Keratinocyte (primary cell): ENCODE results near the gene BRINP3. TPM values are rescaled to one million over a fixed set of nuclear protein-coding genes. Genes with fewer than 3 reads are reported as not detected.

Experiments used
- DNase-seq: peaks from one replicate; pipeline ENCODE4 v3.0.0-alpha.2; 2011; ENCODE audit warnings: low read depth, missing footprints, low spot score
- FAIRE-seq: peaks from 2 replicates; lab custom pipeline; 2011; peaks lifted over from hg19 to GRCh38; lab: Jason Lieb, UNC
- H2AFZ ChIP-seq: 2 replicates; pipeline ENCODE4 v1.6.0; 2012; ENCODE audit warnings: low read length, control low read depth, inconsistent platforms; ENCODE audit not compliant: control insufficient read depth
- H3K27ac ChIP-seq: 2 replicates; pipeline ENCODE4 v1.5.1; 2011; ENCODE audit warnings: low read length; ENCODE audit not compliant: control insufficient read depth, insufficient read depth
- H3K27me3 ChIP-seq: 3 replicates; pipeline ENCODE4 v1.6.0; 2011; ENCODE audit warnings: low read length; ENCODE audit not compliant: control insufficient read depth, insufficient read depth; ENCODE audit errors: extremely low read depth
- H3K36me3 ChIP-seq, 2 experiments: 2 replicates in 1 of 2; 3 replicates in 1 of 2; pipeline ENCODE4 v1.5.1; 2011; ENCODE audit warnings: low read length in 2 of 2, mild to moderate bottlenecking in 1 of 2; ENCODE audit not compliant: control insufficient read depth in 2 of 2, insufficient read depth in 2 of 2; ENCODE audit errors: extremely low read depth in 1 of 2
- H3K4me1 ChIP-seq: 3 replicates; pipeline ENCODE4 v1.5.1; 2011; ENCODE audit warnings: low read length; ENCODE audit not compliant: control insufficient read depth, insufficient read depth; ENCODE audit errors: extremely low read depth
- H3K4me2 ChIP-seq: 3 replicates; pipeline ENCODE4 v1.6.0; 2011; ENCODE audit warnings: low read depth, low read length; ENCODE audit not compliant: control insufficient read depth, insufficient read depth; ENCODE audit errors: extremely low read depth
- H3K4me3 ChIP-seq, 3 experiments: fragments of 200-600 bp in 1 of 3; sonication (generic) in 1 of 3; 2 replicates in 2 of 3; 3 replicates in 1 of 3; pipeline ENCODE4 v1.5.1; 2011 to 2016; ENCODE audit warnings: low read length in 3 of 3, mild to moderate bottlenecking in 3 of 3, control low read depth in 2 of 3, inconsistent platforms in 1 of 3, low read depth in 1 of 3, mixed read lengths in 1 of 3, mixed run types in 1 of 3, moderate library complexity in 1 of 3; ENCODE audit not compliant: control insufficient read depth in 2 of 3, insufficient read depth in 2 of 3; ENCODE audit errors: extremely low read depth in 1 of 3
- H3K79me2 ChIP-seq: 2 replicates; pipeline ENCODE4 v1.6.0; 2012; ENCODE audit warnings: low read length; ENCODE audit not compliant: control insufficient read depth, insufficient read depth
- H3K9ac ChIP-seq: 3 replicates; pipeline ENCODE4 v1.6.0; 2011; ENCODE audit warnings: low read length; ENCODE audit not compliant: control insufficient read depth, insufficient read depth; ENCODE audit errors: extremely low read depth
- H3K9me1 ChIP-seq: 3 replicates; pipeline ENCODE4 v1.6.0; 2011; ENCODE audit warnings: low read length; ENCODE audit not compliant: control insufficient read depth, insufficient read depth; ENCODE audit errors: extremely low read depth
- H3K9me3 ChIP-seq: 2 replicates; pipeline ENCODE4 v1.5.1; 2012; ENCODE audit warnings: low read depth, low read length; ENCODE audit not compliant: control insufficient read depth
- H4K20me1 ChIP-seq: 3 replicates; pipeline ENCODE4 v1.6.0; 2011; ENCODE audit warnings: low read length; ENCODE audit not compliant: control insufficient read depth, insufficient read depth; ENCODE audit errors: extremely low read depth
- EZH2 ChIP-seq: IDR thresholded peaks from one replicate; pipeline ENCODE4 v1.6.1; 2012; ENCODE audit warnings: inconsistent platforms, mild to moderate bottlenecking, low read length, moderate library complexity
- dilution Hi-C: fragments of 300-500 bp; cut with MboI; formaldehyde crosslinking; loops from one replicate; pipeline ENCODE4 v1.7.0; 2020; ENCODE audit warnings: low sequenced_read_pairs; ENCODE audit not compliant: extremely low pct_ligation_motif_present
- polyA plus RNA-seq, 5 experiments: library from polyadenylated mRNA; depleted of rRNA in 3 of 5; stranded (reverse) in 3 of 5; stranded (forward) in 1 of 5; unstranded in 1 of 5; fragments of >200 nt; gene quantifications; 1 replicate in 1 of 5; 2 replicates in 3 of 5; 3 replicates in 1 of 5; pipeline versions ENCODE4 v1.2.1 to v1.2.3, GENCODE V29; 2011 to 2012; ENCODE audit warnings: missing spikeins in 2 of 5, low read depth in 1 of 5, low replicate concordance in 1 of 5
- TF ChIP-seq, protein P1 (sequence below), 3 experiments: IDR thresholded peaks in 1 of 3; conservative IDR thresholded peaks in 1 of 3; optimal IDR thresholded peaks in 1 of 3; 2 replicates in 2 of 3; 3 replicates in 1 of 3; pipeline versions ENCODE3 to v1.5.1; 2011; ENCODE audit warnings: low read length in 3 of 3, mild to moderate bottlenecking in 3 of 3, moderate library complexity in 2 of 3, control low read depth in 1 of 3, inconsistent platforms in 1 of 3; ENCODE audit not compliant: insufficient read depth in 2 of 3; ENCODE audit errors: extremely low read depth in 1 of 3

The BRINP3 gene
- polyA plus RNA-seq, 1 donor (not counting 4 experiments of a cell fraction or from before 2014, with no cell fraction given), result not detected

DNA sequence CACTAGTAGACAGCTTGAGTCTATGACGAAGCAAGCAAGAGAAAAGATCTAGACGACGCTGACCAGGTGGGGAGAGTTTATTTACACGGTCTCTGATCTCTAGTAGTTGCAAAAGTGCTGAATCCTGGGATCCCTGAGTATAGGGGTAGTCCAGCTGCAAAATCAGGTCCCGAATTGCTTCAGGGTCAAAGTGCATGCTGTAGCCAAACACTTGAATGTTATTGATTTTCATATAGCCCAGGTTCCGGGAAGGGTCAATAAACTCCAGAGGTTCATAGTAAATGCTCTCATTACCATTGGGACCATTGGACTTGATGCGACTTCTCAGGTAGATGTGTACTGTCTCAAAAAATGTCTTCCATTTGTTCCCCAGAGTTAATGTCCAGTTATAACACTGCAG, 379.6 kb downstream of the BRINP3 start:
- Histone ChIP-seq H3K4me3 (no peak overlapping the region), H3K9me1 (no peaks in the 10 kb centered on the region), H3K36me3 (no peaks in the 10 kb centered on the region), H3K27ac (no peak overlapping the region), H4K20me1 (no peaks in the 10 kb centered on the region), H3K4me2 (no peak overlapping the region), H3K79me2 (no peaks in the 10 kb centered on the region), H2AFZ (no peak overlapping the region), H3K9me3 (no peaks in the 10 kb centered on the region), H3K4me1 (no peaks in the 10 kb centered on the region), H3K27me3 (no peaks in the 10 kb centered on the region), H3K9ac (no peak overlapping the region)
- DNase-seq, result no peak
- TF ChIP-seq, protein P1, sequence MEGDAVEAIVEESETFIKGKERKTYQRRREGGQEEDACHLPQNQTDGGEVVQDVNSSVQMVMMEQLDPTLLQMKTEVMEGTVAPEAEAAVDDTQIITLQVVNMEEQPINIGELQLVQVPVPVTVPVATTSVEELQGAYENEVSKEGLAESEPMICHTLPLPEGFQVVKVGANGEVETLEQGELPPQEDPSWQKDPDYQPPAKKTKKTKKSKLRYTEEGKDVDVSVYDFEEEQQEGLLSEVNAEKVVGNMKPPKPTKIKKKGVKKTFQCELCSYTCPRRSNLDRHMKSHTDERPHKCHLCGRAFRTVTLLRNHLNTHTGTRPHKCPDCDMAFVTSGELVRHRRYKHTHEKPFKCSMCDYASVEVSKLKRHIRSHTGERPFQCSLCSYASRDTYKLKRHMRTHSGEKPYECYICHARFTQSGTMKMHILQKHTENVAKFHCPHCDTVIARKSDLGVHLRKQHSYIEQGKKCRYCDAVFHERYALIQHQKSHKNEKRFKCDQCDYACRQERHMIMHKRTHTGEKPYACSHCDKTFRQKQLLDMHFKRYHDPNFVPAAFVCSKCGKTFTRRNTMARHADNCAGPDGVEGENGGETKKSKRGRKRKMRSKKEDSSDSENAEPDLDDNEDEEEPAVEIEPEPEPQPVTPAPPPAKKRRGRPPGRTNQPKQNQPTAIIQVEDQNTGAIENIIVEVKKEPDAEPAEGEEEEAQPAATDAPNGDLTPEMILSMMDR (optimal IDR thresholded peaks at IDR 0.05 in 1 of 3, IDR thresholded peaks at IDR 0.05 in 1 of 3, conservative IDR thresholded peaks at IDR 0.05 in 1 of 3; ENCODE audit: extremely low read depth in 1 of 3, insufficient read depth in 2 of 3, low read length in 3 of 3), result no peak
- TF ChIP-seq EZH2, result no peak
- FAIRE-seq, result no peak
- dilution Hi-C loops, result no loop called here

DNA sequence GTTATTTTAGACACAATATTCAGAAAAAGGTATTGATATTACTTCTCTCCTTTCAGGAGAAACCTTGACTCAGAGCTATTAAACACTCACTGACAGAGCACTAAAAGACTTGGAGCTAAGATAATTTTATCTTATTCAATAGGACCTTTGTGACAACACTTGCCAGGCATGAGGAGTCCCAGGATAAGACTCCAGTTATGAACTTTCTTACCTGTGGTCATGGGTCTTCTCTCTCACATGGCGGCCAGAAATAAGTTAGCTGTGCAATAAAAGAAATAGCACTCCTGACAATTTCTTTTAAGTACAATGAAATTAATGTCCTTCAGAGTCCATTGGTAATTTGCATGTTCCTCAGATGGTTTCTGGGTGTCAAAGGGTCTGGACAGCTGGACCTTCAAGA, 382.1 kb downstream of the BRINP3 start:
- no peaks in the 10 kb centered on the region for H3K79me2 ChIP-seq
- H3K9me1 ChIP-seq, result no peaks in the 10 kb centered on the region
- H3K9ac ChIP-seq, result no peak overlapping the region
- H3K27me3 ChIP-seq, result no peaks in the 10 kb centered on the region
- H3K4me1 ChIP-seq, result no peaks in the 10 kb centered on the region
- H3K4me2 ChIP-seq, result no peak overlapping the region
- dilution Hi-C loops, result no loop called here
- no peaks in the 10 kb centered on the region for H3K9me3 ChIP-seq
- no peak overlapping the region for H3K4me3 ChIP-seq
- no peaks in the 10 kb centered on the region for H4K20me1 ChIP-seq
- FAIRE-seq (no peak), DNase-seq (no peak)
- TF ChIP-seq EZH2, result no peak
- TF ChIP-seq, protein P1 (optimal IDR thresholded peaks at IDR 0.05 in 1 of 3, IDR thresholded peaks at IDR 0.05 in 1 of 3, conservative IDR thresholded peaks at IDR 0.05 in 1 of 3; ENCODE audit: extremely low read depth in 1 of 3, insufficient read depth in 2 of 3, low read length in 3 of 3), result no peak
- no peaks in the 10 kb centered on the region for H3K36me3 ChIP-seq
- no peak overlapping the region for H3K27ac ChIP-seq
- H2AFZ ChIP-seq, result no peak overlapping the region
